Posterior cingulate gyrus (tissue), 11 donors: Measurements from ENCODE around the gene SMARCD1.
"Not testable (repeated sequence)": the region's sequence is repeated elsewhere in the genome, so short reads cannot be mapped to it uniquely, and the experiment has no call there.

Experiments
- DNase-seq, 10 donors: peaks; one replicate each; pipeline versions ENCODE4 v3.0.0 to v3.0.0-alpha.2; 2020 to 2021; ENCODE audit warnings: mixed read lengths in 3 of 10
- intact Hi-C: fragments of 100-400 bp; cut with DNase I; formaldehyde crosslinking; loops from one replicate; pipeline ENCODE4 v1.15.1; 2023

Gene SMARCD1

DNA sequence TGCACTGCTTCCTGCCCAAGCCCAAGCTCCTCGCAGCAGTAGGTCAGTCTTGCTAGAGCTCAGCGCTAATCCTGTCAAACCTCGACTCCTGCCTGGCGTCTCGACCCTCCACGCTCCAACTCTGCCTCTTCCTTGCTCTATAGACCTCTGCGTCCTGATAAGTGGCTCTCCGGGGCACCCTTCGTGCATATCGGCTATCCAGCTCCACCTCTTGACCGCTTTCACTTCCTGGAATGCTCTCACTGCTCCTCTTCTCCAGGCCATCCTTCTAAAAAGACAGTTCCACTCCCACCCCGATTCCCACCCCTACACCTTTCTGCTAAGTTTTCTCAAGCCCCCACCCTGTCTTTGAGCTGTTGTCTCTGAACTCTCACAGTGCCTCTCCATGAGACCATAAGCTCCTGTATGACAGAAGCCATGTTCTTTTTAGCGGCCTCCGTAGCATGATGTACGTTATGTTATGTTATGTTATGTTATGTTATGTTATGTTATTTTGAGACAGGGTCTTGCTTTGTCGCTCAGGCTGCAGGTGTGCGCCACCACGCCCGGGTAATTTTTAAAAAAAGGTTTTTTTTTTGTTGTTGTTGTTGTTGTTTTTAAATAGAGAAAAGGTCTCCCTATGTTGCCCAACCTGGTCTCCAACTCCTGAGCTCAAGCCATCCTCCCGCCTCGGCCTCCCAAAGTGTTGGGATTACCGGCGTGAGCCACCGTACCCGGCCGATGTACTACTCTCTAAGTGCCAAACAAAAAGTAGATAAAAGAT is 27.5 kb downstream of the SMARCD1 start:
- intact Hi-C loops = loop anchor here (1.0 to 2.0 kb wide), 2 partner anchors 28 to 55 kb away; partner anchors contain the start of genes CERS5 and SMARCD1
- peak in 2 of 10 donors; percentile 42 to 52 for DNase-seq

DNA sequence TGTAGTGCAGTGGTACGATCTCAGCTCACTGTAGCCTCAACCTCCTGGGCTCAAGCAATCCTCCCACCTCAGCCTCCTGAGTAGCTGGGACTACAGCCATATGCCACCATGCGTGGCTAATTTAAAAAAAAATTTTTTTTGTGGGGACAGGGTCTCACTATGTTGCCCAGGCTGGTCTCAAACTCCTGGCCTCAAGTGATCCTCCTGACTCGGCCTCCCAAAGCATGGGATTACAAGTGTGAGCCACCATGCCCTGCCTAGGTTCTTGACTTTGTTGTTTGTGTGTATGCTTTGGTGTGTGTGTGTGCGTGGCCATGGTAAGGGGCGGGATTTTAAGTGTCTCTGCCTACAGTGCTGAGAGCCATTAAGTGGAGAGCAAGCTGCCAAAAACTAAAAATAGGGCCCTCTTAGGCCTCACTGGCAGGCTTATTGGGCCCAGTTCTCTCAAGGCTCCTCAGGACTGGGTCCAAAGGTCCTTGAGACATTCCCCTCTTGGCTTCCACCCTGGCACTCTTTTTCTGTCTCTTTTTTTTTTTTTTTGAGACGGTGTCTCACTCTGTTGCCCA is 32.0 kb downstream of the SMARCD1 start:
- intact Hi-C loops = no loop called here
- no peak for DNase-seq

DNA sequence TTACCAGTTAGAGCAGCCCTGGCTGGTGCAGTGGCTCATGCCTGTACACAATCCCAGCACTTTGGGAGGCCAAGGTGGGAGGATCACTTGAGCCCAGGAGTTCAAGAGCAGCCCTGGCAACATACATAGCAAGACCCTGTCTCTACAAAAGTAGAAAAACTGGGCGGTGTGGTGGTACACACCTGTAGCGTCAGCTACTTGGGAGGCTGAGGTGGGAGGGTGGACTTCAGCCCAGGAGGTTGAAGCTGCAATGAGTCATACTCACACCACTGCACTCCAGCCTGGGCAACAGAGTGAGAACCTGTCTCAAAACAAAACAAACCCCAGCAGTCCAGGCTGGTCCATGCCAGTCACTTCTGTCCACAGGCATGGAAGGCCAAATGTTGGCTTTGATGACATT is 34.2 kb downstream of the SMARCD1 start:
- intact Hi-C loops = no loop called here
- DNase-seq = no peak

DNA sequence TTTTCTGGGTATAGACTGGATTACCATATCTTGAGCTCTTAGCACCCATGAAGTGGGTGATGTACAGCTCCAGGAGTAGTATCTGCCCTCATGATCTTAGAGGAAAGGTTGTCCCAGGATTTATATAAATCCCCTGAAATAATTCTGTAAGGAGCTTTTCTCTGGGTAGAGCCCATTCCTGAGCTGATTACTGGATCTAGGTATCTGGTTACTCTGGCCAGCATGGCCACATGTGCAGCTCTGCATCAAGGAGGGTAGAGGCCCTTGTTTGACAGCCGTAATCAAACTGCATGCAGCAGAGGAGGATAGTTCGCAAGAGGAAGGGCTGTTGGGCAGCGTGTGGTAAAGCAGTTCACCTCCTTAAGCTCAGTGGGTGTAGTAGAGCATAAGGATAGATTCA is 35.4 kb downstream of the SMARCD1 start:
- DNase-seq = no peak
- intact Hi-C loops = no loop called here

DNA sequence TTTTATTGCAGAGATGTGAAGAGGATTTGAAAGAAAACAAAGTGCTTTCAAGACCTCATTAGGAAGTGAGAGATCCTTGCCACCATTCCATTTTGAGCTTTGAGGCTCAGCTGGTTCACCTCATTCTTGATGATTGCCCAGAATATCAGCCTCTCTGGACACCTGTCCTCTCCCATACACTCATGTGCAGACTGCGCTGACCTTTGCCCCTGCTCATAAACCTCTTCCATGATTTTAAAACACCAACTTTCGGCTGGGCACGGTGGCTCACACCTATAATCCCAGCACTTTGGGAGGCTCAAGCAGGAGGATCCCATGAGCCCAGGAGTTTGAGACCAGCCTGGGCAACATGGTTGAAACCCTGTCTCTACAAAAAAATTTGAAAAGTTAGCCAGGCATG is 35.8 kb downstream of the SMARCD1 start:
- intact Hi-C loops = no loop called here
- no peak for DNase-seq

DNA sequence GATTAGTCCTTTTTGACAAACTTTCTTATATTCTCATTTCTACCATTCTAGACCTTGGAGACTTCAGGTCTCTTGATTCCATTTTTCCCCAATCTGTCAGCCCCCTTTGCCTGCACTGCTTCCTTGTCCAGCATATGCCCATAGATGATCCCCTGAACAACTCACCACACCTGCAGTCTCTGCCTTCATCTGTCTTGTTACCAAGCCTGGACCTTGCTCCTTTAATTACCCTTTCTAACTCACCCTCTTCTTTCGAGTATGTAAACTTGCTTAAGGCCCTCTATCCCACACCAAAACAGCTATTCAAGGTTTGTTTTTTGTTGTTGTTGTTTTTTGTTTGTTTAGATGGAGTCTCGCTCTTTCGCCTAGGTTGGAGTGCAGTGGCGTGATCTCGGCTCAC is 36.5 kb downstream of the SMARCD1 start:
- no peak for DNase-seq

DNA sequence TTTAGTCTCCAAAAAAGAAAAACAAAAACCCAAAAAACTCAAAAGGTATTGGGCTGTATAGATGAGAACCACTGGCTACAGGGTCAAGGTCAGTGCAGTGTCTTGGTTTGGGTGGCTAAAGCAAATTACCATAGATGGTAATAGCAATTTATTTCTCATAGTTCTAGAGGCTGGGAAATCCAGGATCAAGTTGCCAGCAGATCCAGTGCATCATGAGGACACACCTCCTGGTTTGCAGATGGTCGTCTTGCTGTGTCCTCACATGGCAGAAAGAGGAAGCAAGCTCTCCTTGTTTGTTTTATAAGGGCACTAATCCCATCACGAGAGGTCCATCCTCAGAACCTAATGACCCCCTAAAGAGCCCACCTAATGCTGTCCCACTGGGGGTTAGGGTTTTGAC is 38.1 kb downstream of the SMARCD1 start:
- intact Hi-C loops = no loop called here
- DNase-seq = no peak

More for the DNA sequence above, 36.5 kb downstream of the SMARCD1 start:
- intact Hi-C loops = no loop called here

DNA sequence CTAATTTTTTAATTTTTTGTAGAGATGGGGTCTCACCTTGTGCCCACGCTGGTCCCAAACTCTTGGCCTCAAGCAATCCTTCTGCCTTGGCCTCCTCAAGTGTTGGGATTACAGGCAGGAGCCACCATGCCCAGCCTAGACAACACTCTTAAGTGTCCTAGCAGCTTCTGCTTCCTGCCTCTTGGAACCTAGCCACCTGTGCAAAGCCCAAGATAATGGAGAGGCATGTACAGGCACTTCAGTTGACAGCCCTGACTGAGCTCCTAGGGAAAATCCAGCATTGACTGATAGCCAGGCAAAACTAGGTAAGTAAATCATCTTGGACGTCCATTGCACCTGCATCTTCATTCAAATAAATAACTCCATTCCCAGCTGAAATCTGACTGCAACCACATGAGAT is 42.4 kb downstream of the SMARCD1 start:
- no peak for DNase-seq
- intact Hi-C loops = no loop called here

DNA sequence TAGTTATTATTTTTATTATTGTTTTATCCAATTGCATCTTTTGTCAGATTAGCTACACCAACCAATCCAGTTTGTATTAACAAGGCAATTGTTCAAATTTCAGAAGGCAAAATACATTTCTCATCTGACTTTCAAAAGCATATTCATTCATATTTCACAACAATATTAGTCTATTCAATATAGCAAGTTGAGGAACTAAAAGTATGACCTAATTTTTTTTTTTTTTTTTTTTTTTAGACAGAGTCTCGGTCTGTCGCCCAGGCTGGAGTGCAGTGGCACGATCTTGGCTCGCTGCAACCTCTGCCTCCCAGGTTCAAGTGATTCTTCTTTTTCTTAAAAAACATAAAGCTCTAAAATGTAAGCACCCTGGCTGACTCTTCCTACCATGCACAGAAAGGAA is 44.1 kb downstream of the SMARCD1 start:
- no peak for DNase-seq
- intact Hi-C loops = no loop called here

DNA sequence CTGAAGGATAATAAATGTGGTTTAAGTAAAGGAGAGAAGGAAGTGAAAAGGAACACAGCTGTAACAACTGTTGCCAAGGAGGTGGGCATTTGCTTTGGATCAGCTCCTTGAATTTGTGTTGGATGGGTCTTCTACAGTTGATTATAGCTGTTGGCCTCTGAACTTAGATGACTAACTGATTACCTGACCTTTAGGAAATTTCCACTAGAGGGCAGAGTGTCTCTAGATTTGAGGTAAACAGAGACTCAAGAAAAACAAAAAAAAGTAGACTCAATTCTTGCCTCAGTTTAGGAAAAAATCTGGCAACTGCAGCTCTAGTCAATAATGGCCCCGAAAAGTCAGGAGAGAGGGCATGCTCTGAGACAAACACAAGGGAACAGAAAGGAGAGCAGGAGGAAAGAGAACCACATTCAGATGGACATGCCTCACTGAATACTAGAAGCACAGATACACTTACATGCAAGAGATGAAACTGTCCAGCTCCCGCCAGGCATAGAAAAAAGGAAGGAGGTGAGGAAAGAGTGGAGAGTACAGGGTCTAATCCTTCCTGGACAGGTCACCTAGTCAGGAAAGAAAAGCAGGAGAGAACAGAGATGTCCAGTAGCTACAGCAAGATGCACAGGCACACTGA is 47.5 kb downstream of the SMARCD1 start:
- intact Hi-C loops = loop anchor here (1.0 kb wide), 1 partner anchor 43 kb away; no protein-coding TSS in a partner anchor
- no peak for DNase-seq

DNA sequence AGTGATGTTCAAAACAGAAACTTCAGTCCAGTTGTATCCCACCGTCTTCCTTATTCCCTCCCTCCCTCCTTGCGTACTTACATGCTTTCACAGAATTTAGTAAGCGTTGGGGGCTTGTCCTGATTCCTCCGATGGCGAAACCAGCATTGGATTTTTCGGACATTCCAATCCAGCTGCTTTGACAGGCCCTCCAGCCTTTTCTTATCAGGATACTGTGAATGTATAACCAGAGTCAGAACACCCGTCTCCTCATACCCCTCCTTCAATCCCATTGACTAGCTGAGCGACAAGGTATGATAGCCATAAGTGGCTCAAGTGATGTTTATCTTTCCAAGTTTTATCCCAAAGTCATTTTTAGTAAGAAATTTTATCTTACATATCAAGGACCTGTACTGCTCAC is 57.9 kb downstream of the SMARCD1 start:
- intact Hi-C loops = no loop called here
- DNase-seq = no peak

DNA sequence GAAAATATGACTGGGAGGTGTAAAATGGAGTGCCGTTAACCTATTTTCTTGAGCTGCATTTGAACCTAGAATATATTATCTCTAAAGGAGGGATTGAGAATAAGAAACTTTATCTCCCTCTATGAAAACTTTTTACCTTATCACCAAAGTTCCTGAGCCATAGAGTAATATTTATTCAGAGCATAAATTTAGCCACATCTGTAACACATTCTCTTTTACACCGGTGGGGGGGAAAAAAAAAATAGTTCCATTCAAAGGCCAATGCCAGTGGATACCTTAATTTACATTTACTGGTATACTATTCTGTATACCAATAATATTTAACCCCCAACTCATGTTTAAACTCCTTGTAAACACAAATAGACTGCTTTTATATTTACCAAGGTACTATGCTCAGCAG is 60.3 kb downstream of the SMARCD1 start:
- intact Hi-C loops = no loop called here
- no peak for DNase-seq

DNA sequence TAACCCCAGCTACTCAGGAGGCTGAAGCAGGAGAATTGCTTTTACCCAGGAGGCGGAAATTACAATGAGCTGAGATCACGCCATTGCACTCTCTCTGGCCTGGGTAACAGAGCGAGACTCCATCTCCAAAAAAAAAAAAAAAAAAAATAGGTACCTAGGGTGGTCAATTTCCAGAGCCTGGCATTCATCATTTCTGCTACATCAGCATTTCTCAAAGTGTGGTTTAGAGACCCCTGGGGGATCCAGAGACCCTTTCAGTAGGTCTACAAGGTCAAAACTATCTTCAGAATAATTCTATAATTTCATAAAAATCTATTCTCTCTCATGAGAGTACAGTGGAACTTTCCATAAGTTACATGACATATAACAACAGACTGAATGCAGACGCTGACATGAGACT is 62.1 kb downstream of the SMARCD1 start:
- DNase-seq = no peak
- intact Hi-C loops = no loop called here

DNA sequence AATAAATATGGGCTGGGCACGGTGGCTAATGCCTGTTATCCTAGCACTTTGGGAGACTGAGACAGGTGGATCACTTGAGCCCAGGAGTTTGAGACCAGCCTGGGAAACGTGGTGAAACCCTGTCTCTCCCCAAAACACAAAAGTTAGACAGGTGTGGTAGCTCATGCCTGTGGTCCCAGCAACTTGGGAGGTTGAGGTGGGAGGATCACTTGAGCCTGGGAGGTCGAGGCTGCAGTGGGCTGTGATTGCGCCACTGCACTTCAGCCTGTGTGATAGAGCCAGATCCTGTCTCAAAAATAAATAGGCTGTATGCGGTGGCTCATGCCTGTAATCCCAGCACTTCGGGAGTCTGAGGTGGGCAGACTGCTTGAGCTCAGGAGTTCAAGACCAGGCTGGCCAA is 62.9 kb downstream of the SMARCD1 start:
- intact Hi-C loops, DNase-seq: not testable (repeated sequence)

DNA sequence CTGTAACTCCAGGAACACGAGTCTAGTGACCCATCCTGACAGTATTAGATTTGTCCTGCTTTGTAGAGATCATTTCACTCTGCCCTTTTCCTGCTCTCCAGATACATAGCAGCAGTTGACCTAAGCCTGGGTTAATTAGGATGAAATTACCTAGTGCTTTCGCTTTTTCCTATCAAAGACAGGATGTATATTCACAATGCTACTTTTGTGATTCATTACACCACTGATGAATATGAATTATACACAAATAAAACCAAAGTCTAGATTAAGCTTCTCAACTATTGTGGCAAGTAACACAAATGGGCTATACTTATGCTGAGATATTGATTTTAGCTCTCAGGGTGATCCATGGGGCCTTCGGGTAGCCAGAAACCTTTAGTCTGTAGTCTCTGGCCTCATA is 64.2 kb downstream of the SMARCD1 start:
- DNase-seq = no peak
- intact Hi-C loops = no loop called here
